SK-N-SH (cell line): ENCODE measurements around the gene NRM. TPM values are rescaled to one million over a fixed set of nuclear protein-coding genes. Genes with fewer than 3 reads are reported as not detected.
A peak's percentile ranks its signal among the peaks of the same experiment; 100 is the strongest.

Experiments
- CTCF ChIP-seq: fragments of 200-600 bp; sonication (generic); IDR thresholded peaks from 2 replicates; pipeline ENCODE4 v1.6.1; 2017; ENCODE audit warnings: antibody characterized with exemption, mild to moderate bottlenecking, moderate library complexity
- FOXJ3 ChIP-seq: sonication (generic); formaldehyde crosslinking; IDR thresholded peaks from 2 replicates; pipeline ENCODE4 v1.5.1; 2020; ENCODE audit warnings: mild to moderate bottlenecking, missing genetic modification reagents
- GABPA ChIP-seq: IDR thresholded peaks from 2 replicates; pipeline ENCODE4 v1.4.0; 2012; ENCODE audit warnings: low read depth, mild to moderate bottlenecking
- IRF3 ChIP-seq: fragments of 150-350 bp; IDR thresholded peaks from 2 replicates; pipeline ENCODE4 v1.6.1; 2016; ENCODE audit warnings: mild to moderate bottlenecking, low read depth, low read length
- JUND ChIP-seq: IDR thresholded peaks from 2 replicates; pipeline ENCODE4 v1.4.0; 2012
- MAX ChIP-seq: IDR thresholded peaks from 2 replicates; pipeline ENCODE4 v1.4.0; 2012; ENCODE audit warnings: low read depth
- NRF1 ChIP-seq: IDR thresholded peaks from 2 replicates; pipeline ENCODE4 v1.6.1; 2012; ENCODE audit warnings: low read depth, mild to moderate bottlenecking, low read length
- PBX3 ChIP-seq: IDR thresholded peaks from 2 replicates; pipeline ENCODE4; 2012
- RCOR1 ChIP-seq: fragments of 150-350 bp; IDR thresholded peaks from 2 replicates; pipeline ENCODE4 v1.6.1; 2017; ENCODE audit warnings: antibody characterized with exemption, low read length
- REST ChIP-seq: IDR thresholded peaks from 2 replicates; pipeline ENCODE4 v1.6.1; 2012; ENCODE audit warnings: mild to moderate bottlenecking, low read depth, low read length, moderate library complexity
- SIN3A ChIP-seq: IDR thresholded peaks from 2 replicates; pipeline ENCODE4 v1.6.1; 2012; ENCODE audit warnings: low read depth, mild to moderate bottlenecking, low read length, moderate library complexity, borderline replicate concordance
- SMC3 ChIP-seq: IDR thresholded peaks from 2 replicates; pipeline ENCODE4 v1.6.1; 2012; ENCODE audit warnings: low read depth, low read length, improper control_type of control experiment
- TAF1 ChIP-seq: IDR thresholded peaks from 2 replicates; pipeline ENCODE4 v1.6.1; 2012; ENCODE audit warnings: low read depth, mild to moderate bottlenecking, low read length, moderate library complexity, borderline replicate concordance
- TCF12 ChIP-seq: IDR thresholded peaks from 2 replicates; pipeline ENCODE4 v1.4.0; 2012
- TEAD4 ChIP-seq: IDR thresholded peaks from 2 replicates; pipeline ENCODE4 v1.4.0; 2012; ENCODE audit warnings: mild to moderate bottlenecking, borderline replicate concordance; ENCODE audit not compliant: insufficient read depth
- USF1 ChIP-seq: IDR thresholded peaks from 2 replicates; pipeline ENCODE4 v1.4.0; 2012; ENCODE audit warnings: low read depth, borderline replicate concordance
- polyA plus RNA-seq, 3 experiments: library from polyadenylated mRNA; depleted of rRNA; stranded (reverse); fragments of >200 nt; gene quantifications; 2 replicates each; pipeline ENCODE4 v1.2.3, GENCODE V29; 2012

Gene NRM
- polyA plus RNA-seq, 1 of the 3 experiments (the other 2 are of a cell fraction): 26.8 TPM

GRCh38 chr6:30717129-30717844 is 26.5 kb upstream of the NRM start, which contains the start of gene MDC1 (continued):
- TF ChIP-seq REST (0 out of 2 replicates have a peak, but pooled peaks have one; percentile 20), PBX3 (peak; percentile 99), CTCF (peak; percentile 28), USF1 (no peak; the same call in 1 of the 2 replicates), MAX (peak; percentile 88), GABPA (peak; percentile 65), JUND (peak; percentile 70), SMC3 (peak; percentile 20; the same call in 1 of the 2 replicates), TEAD4 (no peak; the same call in 1 of the 2 replicates), SIN3A (peak; percentile 98), IRF3 (peak; percentile 59), RCOR1 (peak; percentile 73; the same call in 1 of the 2 replicates), TAF1 (peak; percentile 88), TCF12 (peak; percentile 69; the same call in 1 of the 2 replicates), FOXJ3 (CRISPR knock-in tag) (no peak), NRF1 (peak; percentile 46; the same call in 1 of the 2 replicates)
